Bronchial epithelial cell (primary cell): ENCODE data around the gene LRRC70. TPM values are rescaled to one million over a fixed set of nuclear protein-coding genes. Genes with fewer than 3 reads are reported as not detected.
"Not testable (repeated sequence)": the region's sequence is repeated elsewhere in the genome, so short reads cannot be mapped to it uniquely, and the experiment has no call there.

Source experiments
- DNase-seq: peaks from one replicate; pipeline ENCODE4 v3.0.0-alpha.2; 2010; ENCODE audit warnings: low read depth
- FAIRE-seq: peaks from 2 replicates; lab custom pipeline; 2011; peaks lifted over from hg19 to GRCh38; lab: Jason Lieb, UNC
- H3K27me3 ChIP-seq: 2 replicates; pipeline ENCODE4 v1.5.1; 2011; ENCODE audit warnings: low read length; ENCODE audit not compliant: control insufficient read depth, insufficient read depth
- H3K36me3 ChIP-seq: 2 replicates; pipeline ENCODE4 v1.5.1; 2011; ENCODE audit warnings: low read length; ENCODE audit not compliant: control insufficient read depth, insufficient read depth
- H3K4me3 ChIP-seq: 2 replicates; pipeline ENCODE4 v1.5.1; 2011; ENCODE audit warnings: mild to moderate bottlenecking, low read depth, low read length, control low read depth
- total RNA-seq: library from RNA; depleted of rRNA; stranded (reverse); fragments of >200 nt; gene quantifications from 2 replicates; pipeline ENCODE4 v1.2.1, GENCODE V29; 2014
- TF ChIP-seq, protein P1 (sequence below): IDR thresholded peaks from 2 replicates; pipeline ENCODE4 v1.5.1; 2011; ENCODE audit warnings: mild to moderate bottlenecking, moderate library complexity, low read length, control low read depth, inconsistent platforms; ENCODE audit not compliant: insufficient read depth, severe bottlenecking

Gene LRRC70
- total RNA-seq, 1 donor from 2014 or later, result 1.6 TPM

DNA sequence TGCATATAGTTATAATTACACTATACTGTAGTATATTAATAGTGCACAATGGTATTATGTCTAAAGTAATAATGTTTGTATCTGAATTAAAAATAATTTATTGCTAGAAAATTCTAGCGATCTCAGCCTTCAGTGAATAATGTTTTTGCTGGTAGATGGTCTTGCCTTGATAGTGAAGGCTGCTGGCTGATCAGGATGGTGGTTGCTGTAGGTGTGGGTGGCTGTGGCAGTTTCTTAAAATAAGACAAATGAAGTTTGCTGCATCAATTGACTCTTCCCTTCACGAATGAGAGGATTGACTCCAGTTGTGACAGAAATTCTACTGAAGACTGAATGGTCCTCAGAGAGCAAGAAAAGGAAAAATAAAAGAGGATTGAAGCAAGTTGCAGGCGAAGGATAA, 19.7 kb upstream of the LRRC70 start:
- FAIRE-seq, result no peak
- DNase-seq, result no peak
- Histone ChIP-seq H3K4me3 (no peak overlapping the region), H3K27me3 (no peaks in the 10 kb centered on the region), H3K36me3 (no peaks in the 10 kb centered on the region)
- TF ChIP-seq, protein P1, sequence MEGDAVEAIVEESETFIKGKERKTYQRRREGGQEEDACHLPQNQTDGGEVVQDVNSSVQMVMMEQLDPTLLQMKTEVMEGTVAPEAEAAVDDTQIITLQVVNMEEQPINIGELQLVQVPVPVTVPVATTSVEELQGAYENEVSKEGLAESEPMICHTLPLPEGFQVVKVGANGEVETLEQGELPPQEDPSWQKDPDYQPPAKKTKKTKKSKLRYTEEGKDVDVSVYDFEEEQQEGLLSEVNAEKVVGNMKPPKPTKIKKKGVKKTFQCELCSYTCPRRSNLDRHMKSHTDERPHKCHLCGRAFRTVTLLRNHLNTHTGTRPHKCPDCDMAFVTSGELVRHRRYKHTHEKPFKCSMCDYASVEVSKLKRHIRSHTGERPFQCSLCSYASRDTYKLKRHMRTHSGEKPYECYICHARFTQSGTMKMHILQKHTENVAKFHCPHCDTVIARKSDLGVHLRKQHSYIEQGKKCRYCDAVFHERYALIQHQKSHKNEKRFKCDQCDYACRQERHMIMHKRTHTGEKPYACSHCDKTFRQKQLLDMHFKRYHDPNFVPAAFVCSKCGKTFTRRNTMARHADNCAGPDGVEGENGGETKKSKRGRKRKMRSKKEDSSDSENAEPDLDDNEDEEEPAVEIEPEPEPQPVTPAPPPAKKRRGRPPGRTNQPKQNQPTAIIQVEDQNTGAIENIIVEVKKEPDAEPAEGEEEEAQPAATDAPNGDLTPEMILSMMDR, result no peak

DNA sequence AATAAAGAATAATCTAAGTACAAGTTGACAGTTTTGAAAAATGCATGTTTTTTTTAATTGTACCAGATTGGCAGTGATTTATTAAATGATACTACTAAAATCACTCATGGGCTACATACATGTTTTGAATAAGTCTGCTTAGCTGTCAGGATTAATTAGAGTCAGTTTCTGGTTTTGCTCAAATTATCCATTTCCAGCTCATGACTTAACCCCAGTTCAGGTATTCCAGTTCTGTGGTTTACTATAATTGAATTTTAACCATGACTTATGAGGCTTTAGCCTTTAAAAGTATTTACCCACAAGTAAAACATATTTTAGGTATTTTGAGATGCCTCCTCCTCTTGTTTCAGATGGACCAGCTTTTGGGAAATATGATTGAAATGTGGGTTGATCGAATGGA, 17.8 kb upstream of the LRRC70 start:
- no peak overlapping the region for H3K4me3 ChIP-seq
- no peaks in the 10 kb centered on the region for H3K27me3 ChIP-seq
- H3K36me3 ChIP-seq, result no peaks in the 10 kb centered on the region
- no peak for DNase-seq
- no peak for FAIRE-seq
- TF ChIP-seq, protein P1, result no peak

DNA sequence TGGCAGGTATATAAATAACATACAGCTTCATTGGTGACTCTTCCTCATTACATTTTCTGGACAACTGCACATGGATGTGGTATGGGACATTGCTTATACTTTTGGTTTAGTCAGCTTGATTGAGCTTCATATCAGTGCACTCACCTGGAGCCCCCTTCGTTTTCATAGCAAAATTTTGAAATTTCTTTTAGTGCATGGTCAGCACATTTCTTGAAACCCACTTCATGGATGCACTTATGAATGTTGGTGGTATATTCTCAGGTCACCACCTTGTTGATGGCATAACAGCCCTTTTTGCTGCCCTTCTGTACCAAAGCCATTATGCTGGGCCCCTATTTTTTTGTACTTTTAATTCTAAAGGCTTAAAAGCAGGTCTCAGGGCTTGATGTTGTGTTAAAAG, 16.7 kb upstream of the LRRC70 start:
- TF ChIP-seq, protein P1, result no peak
- no peak for FAIRE-seq

DNA sequence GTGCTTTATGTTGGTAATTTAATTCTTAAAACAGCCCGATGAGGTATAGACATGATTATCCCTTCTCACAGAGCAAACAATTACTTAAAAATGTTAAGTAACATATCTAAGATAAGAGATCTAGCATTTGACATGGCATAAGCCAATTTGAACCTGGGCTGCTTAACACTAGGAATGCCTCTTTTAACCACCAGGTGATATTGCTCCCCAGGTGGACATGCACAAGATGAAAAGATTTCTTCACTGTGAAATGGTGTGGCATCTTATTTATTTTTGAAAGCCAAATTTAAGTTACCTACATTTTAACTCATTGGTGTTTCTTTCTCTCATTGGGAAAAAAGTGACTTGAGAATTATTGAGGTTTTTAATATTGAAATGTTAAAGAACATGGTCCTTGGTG, 15.8 kb upstream of the LRRC70 start:
- TF ChIP-seq, protein P1, result no peak
- FAIRE-seq, result no peak
- DNase-seq, result no peak
- Histone ChIP-seq H3K36me3 (no peaks in the 10 kb centered on the region), H3K4me3 (no peak overlapping the region), H3K27me3 (no peaks in the 10 kb centered on the region)

More for the DNA sequence above, 16.7 kb upstream of the LRRC70 start:
- Histone ChIP-seq H3K4me3 (no peak overlapping the region), H3K27me3 (no peaks in the 10 kb centered on the region), H3K36me3 (no peaks in the 10 kb centered on the region)
- no peak for DNase-seq

- TF ChIP-seq, protein P1, result no peak
- Histone ChIP-seq H3K36me3 (no peaks in the 10 kb centered on the region), H3K27me3 (no peaks in the 10 kb centered on the region), H3K4me3 (no peak overlapping the region)
- FAIRE-seq (no peak), DNase-seq (no peak)
These were observed 14.5 kb upstream of the LRRC70 start for GRCh38 chr5:62564101-62564500.

DNA sequence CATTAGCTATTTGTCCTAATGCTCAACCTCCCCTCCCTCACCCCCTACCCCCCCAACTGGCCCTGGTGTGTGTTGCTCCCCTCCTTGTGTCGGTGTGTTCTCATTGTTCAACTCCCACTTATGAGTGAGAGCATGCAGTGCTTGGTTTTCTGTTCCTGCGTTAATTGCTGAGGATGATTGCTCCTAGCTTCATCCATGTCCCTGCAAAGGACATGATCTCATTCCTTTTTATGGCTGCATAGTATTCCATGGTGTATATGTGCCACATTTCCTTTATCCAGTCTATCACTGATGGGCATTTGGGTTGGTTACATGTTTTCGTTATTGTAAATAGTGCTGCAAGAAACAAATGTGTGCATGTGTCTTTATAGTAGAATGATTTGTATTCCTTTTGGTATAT, 12.9 kb upstream of the LRRC70 start:
- not testable (repeated sequence) for H3K4me3 ChIP-seq, H3K27me3 ChIP-seq, DNase-seq, H3K36me3 ChIP-seq, FAIRE-seq
